A549 (cell line): Measurements from ENCODE around the gene TRIP10. TPM values are rescaled to one million over a fixed set of nuclear protein-coding genes. Genes with fewer than 3 reads are reported as not detected.

Experiments used
- ATAC-seq, 2 experiments: fragments of 200-7000 bp in 1 of 2; fragments of >200 bp in 1 of 2; cut with Nextera tagmentation in 1 of 2; cut with Tn5 transposase in 1 of 2; 3 replicates each; pipeline versions ENCODE4 v1.8.0 to v1.9.1; 2018 to 2020; ENCODE audit warnings: mild to moderate bottlenecking in 1 of 2, moderate library complexity in 1 of 2
- CTCF ChIA-PET: fragments of 300-600 bp; sonication (Branson Sonifier 250); formaldehyde crosslinking; extraction: SDS; loops from one replicate; lab custom pipeline; 2021; ENCODE audit warnings: antibody characterized with exemption, inconsistent platforms; lab: Yijun Ruan, JAX
- POLR2A ChIA-PET: fragments of 350-600 bp; formaldehyde crosslinking; extraction: SDS; loops from one replicate; lab custom pipeline; 2021; ENCODE audit warnings: antibody characterized with exemption, inconsistent platforms; lab: Yijun Ruan, JAX
- DNase-seq, 2 experiments: peaks; one replicate each; pipeline versions ENCODE4 v3.0.0 to v3.0.0-alpha.2; 2011 to 2016; ENCODE audit warnings: low read depth in 1 of 2, low spot score in 1 of 2
- FAIRE-seq: peaks from 2 replicates; lab custom pipeline; 2011; peaks lifted over from hg19 to GRCh38; lab: Jason Lieb, UNC
- H3K27ac ChIP-seq, 2 experiments: fragments of >200 bp; sonication (Bioruptor Twin); formaldehyde crosslinking; 3 replicates each; pipeline ENCODE4 v1.5.1; 2016 to 2017
- H3K4me1 ChIP-seq: fragments of >200 bp; sonication (Bioruptor Twin); formaldehyde crosslinking; 3 replicates; pipeline ENCODE4 v1.6.1; 2016
- H3K4me2 ChIP-seq: fragments of >200 bp; sonication (Bioruptor Twin); formaldehyde crosslinking; 3 replicates; pipeline ENCODE4 v1.6.1; 2016
- H3K4me3 ChIP-seq: fragments of >200 bp; sonication (Bioruptor Twin); formaldehyde crosslinking; 3 replicates; pipeline ENCODE4 v1.5.1; 2016
- H3K9me3 ChIP-seq: fragments of >200 bp; sonication (Bioruptor Twin); formaldehyde crosslinking; 3 replicates; pipeline ENCODE4 v1.6.1; 2016
- BHLHE40 ChIP-seq: IDR thresholded peaks from 2 replicates; pipeline ENCODE4 v1.6.1; 2012; ENCODE audit warnings: low read depth, low read length, inconsistent platforms
- CBX2 ChIP-seq: fragments of 200-600 bp; sonication (generic); IDR thresholded peaks from 2 replicates; pipeline ENCODE4 v1.6.1; 2016; ENCODE audit warnings: low read depth, mild to moderate bottlenecking, borderline replicate concordance
- CHD4 ChIP-seq: fragments of 200-600 bp; sonication (generic); IDR thresholded peaks from 2 replicates; pipeline ENCODE4 v1.6.1; 2016; ENCODE audit warnings: antibody characterized with exemption, mild to moderate bottlenecking, borderline replicate concordance
- EHMT2 ChIP-seq: fragments of 200-600 bp; sonication (generic); IDR thresholded peaks from 2 replicates; pipeline ENCODE4 v1.6.1; 2016; ENCODE audit warnings: antibody characterized with exemption, low read depth, mild to moderate bottlenecking, moderate library complexity
- EP300 ChIP-seq, 2 experiments: fragments of >200 bp; sonication (Bioruptor Twin); formaldehyde crosslinking; IDR thresholded peaks; 2 replicates in 1 of 2; 3 replicates in 1 of 2; pipeline ENCODE4 v1.6.1; 2016 to 2017
- FOSL2 ChIP-seq, 2 experiments: fragments of 450-650 bp in 1 of 2; fragments of >200 bp in 1 of 2; sonication (Bioruptor Twin) in 1 of 2; formaldehyde crosslinking; IDR thresholded peaks; 2 replicates each; pipeline versions ENCODE4 v1.5.0 to v1.6.1; 2016 to 2020; ENCODE audit warnings: mild to moderate bottlenecking in 1 of 2, moderate library complexity in 1 of 2
- HOXB5 ChIP-seq: fragments of 250-450 bp; sonication (Bioruptor Pico); IDR thresholded peaks from 2 replicates; pipeline ENCODE4 v1.5.0; 2020; ENCODE audit warnings: mild to moderate bottlenecking, moderate library complexity
- JUN ChIP-seq, 2 experiments: fragments of >200 bp; sonication (Bioruptor Twin); formaldehyde crosslinking; IDR thresholded peaks; 2 replicates in 1 of 2; 3 replicates in 1 of 2; pipeline ENCODE4 v1.6.1; 2016 to 2017
- MAFK ChIP-seq: fragments of 450-650 bp; IDR thresholded peaks from 2 replicates; pipeline ENCODE4 v1.6.1; 2014; ENCODE audit not compliant: partially characterized antibody
- MAZ ChIP-seq: fragments of 150-350 bp; IDR thresholded peaks from 2 replicates; pipeline ENCODE4 v1.6.1; 2014; ENCODE audit warnings: antibody characterized with exemption, low read depth, low read length, borderline replicate concordance
- NPAS2 ChIP-seq: fragments of 250-450 bp; sonication (Bioruptor Pico); IDR thresholded peaks from 2 replicates; pipeline ENCODE4 v1.8.0; 2022; ENCODE audit warnings: mild to moderate bottlenecking, moderate library complexity, borderline replicate concordance
- PHF8 ChIP-seq: fragments of 200-600 bp; sonication (generic); IDR thresholded peaks from 2 replicates; pipeline ENCODE4 v1.6.1; 2016; ENCODE audit warnings: low read depth, mild to moderate bottlenecking, antibody characterized with exemption, moderate library complexity, borderline replicate concordance
- POLR2A ChIP-seq: IDR thresholded peaks from 2 replicates; pipeline ENCODE4 v1.6.1; 2012; ENCODE audit warnings: mild to moderate bottlenecking, low read length
- RCOR1 ChIP-seq: fragments of 150-350 bp; IDR thresholded peaks from 2 replicates; pipeline ENCODE4 v1.6.1; 2014; ENCODE audit warnings: antibody characterized with exemption, low read length, low read depth
- RFX5 ChIP-seq: fragments of 450-650 bp; IDR thresholded peaks from 2 replicates; pipeline ENCODE4 v1.7.1; 2014; ENCODE audit warnings: antibody characterized with exemption, mild to moderate bottlenecking, moderate library complexity
- RNF2 ChIP-seq: fragments of 200-600 bp; sonication (generic); IDR thresholded peaks from 2 replicates; pipeline ENCODE4 v1.6.1; 2016; ENCODE audit warnings: low read depth, mild to moderate bottlenecking, antibody characterized with exemption, moderate library complexity, borderline replicate concordance
- ZNF302 ChIP-seq: fragments of 250-450 bp; sonication (Bioruptor Pico); IDR thresholded peaks from 2 replicates; pipeline ENCODE4 v1.9.0; 2021; ENCODE audit warnings: inconsistent platforms, mild to moderate bottlenecking, moderate library complexity
- WGBS: methylation state at CpG from one replicate; pipeline ENCODE4 v1.1.6; 2017; ENCODE audit errors: missing lambda C conversion rate; 5-methylcytosine and 5-hydroxymethylcytosine counted together
- polyA plus RNA-seq, 4 experiments: library from polyadenylated mRNA; depleted of rRNA in 3 of 4; stranded (reverse); fragments of >200 nt; fragmentation: RNase III in 1 of 4; extraction: RNeasy Plus Mini Kit Qiagen cat#74134 plus additional on column Dnase treatment in 1 of 4; gene quantifications; 2 replicates in 3 of 4; 3 replicates in 1 of 4; pipeline ENCODE4 v1.2.3, GENCODE V29; 2011 to 2017
- TF ChIP-seq, protein P1 (sequence below): fragments of 250-450 bp; sonication (Bioruptor Pico); IDR thresholded peaks from 2 replicates; pipeline ENCODE4 v1.5.0; 2020; ENCODE audit warnings: low read depth, mild to moderate bottlenecking, moderate library complexity
- TF ChIP-seq, protein P2 (sequence below): fragments of >200 bp; sonication (Bioruptor Twin); formaldehyde crosslinking; IDR thresholded peaks from 2 replicates; pipeline ENCODE4 v1.6.1; 2016
- TF ChIP-seq, protein P3 (sequence below): fragments of 450-650 bp; IDR thresholded peaks from 2 replicates; pipeline ENCODE4 v1.6.1; 2014; ENCODE audit warnings: antibody characterized with exemption
- TF ChIP-seq, protein P4 (sequence below): fragments of 250-450 bp; sonication (Bioruptor Pico); IDR thresholded peaks from 2 replicates; pipeline ENCODE4 v1.5.0; 2021; ENCODE audit warnings: mild to moderate bottlenecking, moderate library complexity, borderline replicate concordance
- TF ChIP-seq, protein P5 (sequence below): fragments of 150-350 bp; IDR thresholded peaks from 2 replicates; pipeline ENCODE4 v1.6.1; 2014; ENCODE audit warnings: low read depth, mild to moderate bottlenecking, low read length

Gene TRIP10
- polyA plus RNA-seq, 2 of the 4 experiments (the other 2 are of a cell fraction): 39.2 to 60.9 TPM

DNA sequence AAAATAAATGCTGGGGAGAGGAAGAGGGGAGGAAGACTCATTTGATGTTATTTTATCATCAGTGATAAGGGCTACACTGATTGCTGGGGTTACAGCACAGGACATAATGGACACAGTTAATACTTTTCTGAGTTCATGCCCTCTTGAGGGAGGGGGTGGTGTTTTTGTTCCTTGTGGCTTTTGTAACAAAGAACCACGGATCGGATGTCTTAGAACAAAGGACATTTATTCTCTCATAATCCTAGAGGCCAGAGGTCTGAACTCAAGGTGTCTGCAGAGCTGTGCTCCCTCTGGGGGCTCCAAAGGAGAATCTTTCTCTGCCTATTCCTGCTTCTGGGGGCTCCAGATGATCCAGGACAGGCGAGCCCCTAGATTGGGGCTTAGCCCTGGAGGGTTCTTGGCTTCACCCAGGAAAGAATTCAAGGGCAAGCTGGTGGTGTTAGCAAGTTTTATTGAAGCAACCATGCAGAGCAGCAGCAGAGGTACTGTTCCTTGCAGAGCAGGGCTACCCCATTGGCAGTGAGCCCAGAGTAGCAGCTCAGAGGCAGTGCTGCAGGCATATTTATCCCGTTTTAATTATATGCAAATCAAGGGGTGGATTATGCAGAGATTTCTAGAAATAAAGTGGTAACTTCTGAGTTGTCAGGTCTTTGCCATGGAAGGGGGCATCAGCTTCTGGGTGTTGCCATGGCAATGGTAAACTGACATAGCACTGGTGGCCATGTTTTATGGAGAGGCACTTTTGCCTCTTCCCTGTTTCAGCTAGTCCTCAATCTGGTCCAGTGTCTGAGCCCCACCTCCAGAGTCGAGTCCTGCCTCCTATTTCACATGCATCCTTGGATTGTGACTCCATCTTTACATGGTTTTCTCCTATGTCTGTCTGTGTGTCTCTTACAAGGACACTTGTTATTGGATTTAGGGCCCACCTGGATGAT is 51.0 kb downstream of the TRIP10 start (continued):
- TF ChIP-seq EHMT2: no peak
- TF ChIP-seq, protein P1, sequence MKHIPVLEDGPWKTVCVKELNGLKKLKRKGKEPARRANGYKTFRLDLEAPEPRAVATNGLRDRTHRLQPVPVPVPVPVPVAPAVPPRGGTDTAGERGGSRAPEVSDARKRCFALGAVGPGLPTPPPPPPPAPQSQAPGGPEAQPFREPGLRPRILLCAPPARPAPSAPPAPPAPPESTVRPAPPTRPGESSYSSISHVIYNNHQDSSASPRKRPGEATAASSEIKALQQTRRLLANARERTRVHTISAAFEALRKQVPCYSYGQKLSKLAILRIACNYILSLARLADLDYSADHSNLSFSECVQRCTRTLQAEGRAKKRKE (CRISPR knock-in tag): no peak

DNA sequence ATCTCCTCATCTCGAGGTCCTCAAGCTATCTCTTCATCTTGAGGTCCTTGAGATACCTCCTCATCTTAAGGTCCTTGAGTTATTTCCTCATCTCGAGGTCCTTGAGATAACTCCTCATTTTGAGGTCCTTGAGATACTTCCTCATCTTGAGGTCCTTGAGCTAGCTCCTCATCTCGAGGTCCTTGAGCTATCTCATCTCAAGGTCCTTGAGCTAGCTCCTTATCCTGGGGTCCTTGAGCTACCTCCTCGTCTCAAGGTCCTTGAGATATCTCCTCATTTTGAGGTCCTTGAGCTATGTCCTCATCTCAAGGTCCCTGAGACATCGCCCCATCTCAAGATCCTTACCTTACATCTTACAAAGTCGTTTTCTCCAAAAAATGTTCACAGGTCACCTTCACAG is 51.8 kb downstream of the TRIP10 start:
- peaks cover 4% of the 10 kb centered on the region; the same call in 1 of the 3 replicates for H3K9me3 ChIP-seq
- TF ChIP-seq, protein P2, sequence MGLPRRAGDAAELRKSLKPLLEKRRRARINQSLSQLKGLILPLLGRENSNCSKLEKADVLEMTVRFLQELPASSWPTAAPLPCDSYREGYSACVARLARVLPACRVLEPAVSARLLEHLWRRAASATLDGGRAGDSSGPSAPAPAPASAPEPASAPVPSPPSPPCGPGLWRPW: no peak
- TF ChIP-seq FOSL2 (IDR thresholded peaks at IDR 0.05) (no peak), FOSL2 (CRISPR knock-in tag; IDR thresholded peaks at IDR 0.05) (no peak), EP300 (IDR thresholded peaks at IDR 0.05) (no peak), CHD4 (no peak), CBX2 (no peak), MAFK (no peak), EHMT2 (no peak), PHF8 (no peak), BHLHE40 (no peak), RFX5 (no peak), MAZ (no peak), RCOR1 (no peak), ZNF302 (CRISPR knock-in tag) (no peak), HOXB5 (CRISPR knock-in tag) (no peak)
- TF ChIP-seq, protein P3, sequence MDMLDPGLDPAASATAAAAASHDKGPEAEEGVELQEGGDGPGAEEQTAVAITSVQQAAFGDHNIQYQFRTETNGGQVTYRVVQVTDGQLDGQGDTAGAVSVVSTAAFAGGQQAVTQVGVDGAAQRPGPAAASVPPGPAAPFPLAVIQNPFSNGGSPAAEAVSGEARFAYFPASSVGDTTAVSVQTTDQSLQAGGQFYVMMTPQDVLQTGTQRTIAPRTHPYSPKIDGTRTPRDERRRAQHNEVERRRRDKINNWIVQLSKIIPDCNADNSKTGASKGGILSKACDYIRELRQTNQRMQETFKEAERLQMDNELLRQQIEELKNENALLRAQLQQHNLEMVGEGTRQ: no peak
- TF ChIP-seq, protein P4, sequence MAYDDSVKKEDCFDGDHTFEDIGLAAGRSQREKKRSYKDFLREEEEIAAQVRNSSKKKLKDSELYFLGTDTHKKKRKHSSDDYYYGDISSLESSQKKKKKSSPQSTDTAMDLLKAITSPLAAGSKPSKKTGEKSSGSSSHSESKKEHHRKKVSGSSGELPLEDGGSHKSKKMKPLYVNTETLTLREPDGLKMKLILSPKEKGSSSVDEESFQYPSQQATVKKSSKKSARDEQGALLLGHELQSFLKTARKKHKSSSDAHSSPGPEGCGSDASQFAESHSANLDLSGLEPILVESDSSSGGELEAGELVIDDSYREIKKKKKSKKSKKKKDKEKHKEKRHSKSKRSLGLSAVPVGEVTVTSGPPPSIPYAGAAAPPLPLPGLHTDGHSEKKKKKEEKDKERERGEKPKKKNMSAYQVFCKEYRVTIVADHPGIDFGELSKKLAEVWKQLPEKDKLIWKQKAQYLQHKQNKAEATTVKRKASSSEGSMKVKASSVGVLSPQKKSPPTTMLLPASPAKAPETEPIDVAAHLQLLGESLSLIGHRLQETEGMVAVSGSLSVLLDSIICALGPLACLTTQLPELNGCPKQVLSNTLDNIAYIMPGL (CRISPR knock-in tag): no peak
- TF ChIP-seq, protein P1 (CRISPR knock-in tag): no peak
- TF ChIP-seq, all 56 proteins: peak for 0
- DNase-seq (no peak), FAIRE-seq (no peak), ATAC-seq (no peak)
- Histone ChIP-seq H3K4me2 (no peak overlapping the region), H3K4me1 (no peaks in the 10 kb centered on the region), H3K4me3 (no peak overlapping the region), H3K27ac (no peak overlapping the region)
- WGBS: 43% methylated on average over 6 of the region's 6 CpGs
- ChIA-PET POLR2A (interaction anchor here (1.5 kb wide), 1 partner anchor 9 kb away, joined by 4 read pairs; no protein-coding TSS in a partner anchor), CTCF (interaction anchor here (1.1 to 1.7 kb wide), 3 partner anchors 22 to 72 kb away, joined by 3 to 5 read pairs (median 4); partner anchors contain the start of gene GPR108)

DNA sequence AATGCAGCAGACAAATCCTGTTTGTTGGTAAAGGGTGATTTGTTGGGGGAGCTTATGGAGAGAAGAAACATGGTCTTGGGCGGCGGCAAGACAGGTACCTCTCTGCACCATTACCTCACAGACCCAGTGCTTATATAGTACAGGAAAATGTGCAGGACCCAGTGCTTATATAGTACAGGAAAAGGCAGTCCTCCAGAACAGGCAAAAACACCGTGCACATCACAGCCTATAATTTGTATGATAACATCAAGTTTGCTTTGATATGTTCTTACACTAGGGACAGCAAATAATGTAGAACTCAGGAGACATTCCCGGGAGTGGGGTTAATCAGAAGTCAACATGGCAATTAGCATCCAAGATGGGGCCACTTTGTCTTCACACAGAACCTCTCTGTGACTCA is 53.9 kb downstream of the TRIP10 start:
- TF ChIP-seq, protein P5, sequence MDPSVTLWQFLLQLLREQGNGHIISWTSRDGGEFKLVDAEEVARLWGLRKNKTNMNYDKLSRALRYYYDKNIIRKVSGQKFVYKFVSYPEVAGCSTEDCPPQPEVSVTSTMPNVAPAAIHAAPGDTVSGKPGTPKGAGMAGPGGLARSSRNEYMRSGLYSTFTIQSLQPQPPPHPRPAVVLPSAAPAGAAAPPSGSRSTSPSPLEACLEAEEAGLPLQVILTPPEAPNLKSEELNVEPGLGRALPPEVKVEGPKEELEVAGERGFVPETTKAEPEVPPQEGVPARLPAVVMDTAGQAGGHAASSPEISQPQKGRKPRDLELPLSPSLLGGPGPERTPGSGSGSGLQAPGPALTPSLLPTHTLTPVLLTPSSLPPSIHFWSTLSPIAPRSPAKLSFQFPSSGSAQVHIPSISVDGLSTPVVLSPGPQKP: no peak
- no peak for TF ChIP-seq POLR2A
- no peak for TF ChIP-seq MAFK
- no peak for TF ChIP-seq JUN (IDR thresholded peaks at IDR 0.05)
- no peak for TF ChIP-seq NPAS2 (CRISPR knock-in tag)
- no peak for TF ChIP-seq RNF2
- WGBS: 52% methylated on average over 4 of the region's 4 CpGs
- FAIRE-seq: no peak
- Histone ChIP-seq H3K27ac (no peak overlapping the region), H3K9me3 (peaks cover 4% of the 10 kb centered on the region; the same call in 1 of the 3 replicates), H3K4me3 (no peak overlapping the region), H3K4me1 (no peaks in the 10 kb centered on the region), H3K4me2 (no peak overlapping the region)
- ATAC-seq: no peak
- CTCF ChIA-PET: interaction anchor here (1.0 kb wide), 1 partner anchor 70 kb away, joined by 3 read pairs; no protein-coding TSS in a partner anchor
- DNase-seq: no peak
- POLR2A ChIA-PET: no interaction called here
